Skeletal muscle tissue (tissue), 4 donors: ENCODE results near the gene PAM. TPM values are rescaled to one million over a fixed set of nuclear protein-coding genes. Genes with fewer than 3 reads are reported as not detected.

Experiments used
- H3K27ac ChIP-seq: one replicate; pipeline ENCODE4 v1.7.0; 2013; ENCODE audit warnings: mild to moderate bottlenecking, low read depth, low read length, inconsistent platforms
- H3K27me3 ChIP-seq, 3 donors: one replicate each; pipeline ENCODE4 v1.7.0; 2013; ENCODE audit warnings: low read length in 3 of 3; ENCODE audit not compliant: control insufficient read depth in 3 of 3, insufficient read depth in 3 of 3
- H3K36me3 ChIP-seq, 3 donors: one replicate each; pipeline ENCODE4 v1.7.0; 2013; ENCODE audit warnings: low read length in 3 of 3; ENCODE audit not compliant: control insufficient read depth in 3 of 3, insufficient read depth in 3 of 3
- H3K4me1 ChIP-seq, 3 donors: one replicate each; pipeline ENCODE4 v1.7.0; 2013; ENCODE audit warnings: low read length in 3 of 3, mild to moderate bottlenecking in 3 of 3; ENCODE audit not compliant: control insufficient read depth in 3 of 3, insufficient read depth in 3 of 3
- H3K4me3 ChIP-seq, 3 donors: one replicate each; pipeline ENCODE4 v1.7.0; 2013; ENCODE audit warnings: low read length in 3 of 3
- H3K9ac ChIP-seq, 3 donors: one replicate each; pipeline ENCODE4 v1.7.0; 2013; ENCODE audit warnings: low read length in 3 of 3, mild to moderate bottlenecking in 3 of 3, moderate library complexity in 2 of 3, low read depth in 1 of 3
- H3K9me3 ChIP-seq, 3 donors: one replicate each; pipeline ENCODE4 v1.7.0; 2013; ENCODE audit warnings: low read length in 3 of 3; ENCODE audit not compliant: control insufficient read depth in 3 of 3
- total RNA-seq: library from RNA; depleted of rRNA; stranded (reverse); fragments of >200 nt; gene quantifications from one replicate; pipeline ENCODE4 v1.2.3, GENCODE V29; 2014
- donor health status: Osteomylitis.

Gene PAM
- total RNA-seq, 1 donor from 2014 or later: 95.5 TPM

GRCh38 chr5:102762562-102763227 lies 7.6 kb downstream of the PAM start:
- Histone ChIP-seq H3K4me1 (peaks cover 28 to 45% (median 37%) of the 10 kb centered on the region in 3 donors), H3K27ac (peak overlapping the region; percentile 64), H3K9ac (peak overlapping the region in 2 of 3 donors; percentile 1 to 23)

GRCh38 chr5:102763734-102764133 lies 8.6 kb downstream of the PAM start:
- H3K36me3 ChIP-seq: no peaks in the 10 kb centered on the region
- H3K27ac ChIP-seq: peak overlapping the region; percentile 64
- H3K27me3 ChIP-seq: no peaks in the 10 kb centered on the region
- no peaks in the 10 kb centered on the region for H3K9me3 ChIP-seq
- no peak overlapping the region for H3K4me3 ChIP-seq
- H3K4me1 ChIP-seq: peaks cover 22 to 40% (median 34%) of the 10 kb centered on the region in 3 donors
- H3K9ac ChIP-seq: peak overlapping the region in 1 of 3 donors; percentile 2

More at GRCh38 chr5:102762562-102763227, 7.6 kb downstream of the PAM start:
- Histone ChIP-seq H3K4me3 (peak overlapping the region in 1 of 3 donors; percentile 63), H3K27me3 (no peaks in the 10 kb centered on the region), H3K36me3 (no peaks in the 10 kb centered on the region), H3K9me3 (no peaks in the 10 kb centered on the region)

- H3K4me1 ChIP-seq: peaks cover 18 to 35% (median 30%) of the 10 kb centered on the region in 3 donors
- H3K9me3 ChIP-seq: no peaks in the 10 kb centered on the region
- no peaks in the 10 kb centered on the region for H3K36me3 ChIP-seq
- no peak overlapping the region for H3K4me3 ChIP-seq
- H3K9ac ChIP-seq: no peak overlapping the region
- no peak overlapping the region for H3K27ac ChIP-seq
- H3K27me3 ChIP-seq: no peaks in the 10 kb centered on the region
Measured at GRCh38 chr5:102764381-102765004, 9.4 kb downstream of the PAM start.

- no peaks in the 10 kb centered on the region for H3K9me3 ChIP-seq
- no peaks in the 10 kb centered on the region for H3K36me3 ChIP-seq
- peaks cover 16 to 28% (median 27%) of the 10 kb centered on the region in 3 donors for H3K4me1 ChIP-seq
- no peak overlapping the region for H3K4me3 ChIP-seq
- H3K27me3 ChIP-seq: no peaks in the 10 kb centered on the region
- H3K9ac ChIP-seq: no peak overlapping the region
- H3K27ac ChIP-seq: no peak overlapping the region
Measured at GRCh38 chr5:102765350-102765749, 10.2 kb downstream of the PAM start.

- Histone ChIP-seq H3K9ac (no peak overlapping the region), H3K27me3 (no peaks in the 10 kb centered on the region), H3K4me1 (peaks cover 9 to 22% (median 19%) of the 10 kb centered on the region in 3 donors)
Measured at GRCh38 chr5:102766295-102767090, 11.4 kb downstream of the PAM start.

GRCh38 chr5:102767862-102768261 lies 12.8 kb downstream of the PAM start:
- no peaks in the 10 kb centered on the region for H3K36me3 ChIP-seq
- H3K4me3 ChIP-seq: no peak overlapping the region
- H3K27me3 ChIP-seq: no peaks in the 10 kb centered on the region
- no peak overlapping the region for H3K9ac ChIP-seq
- H3K9me3 ChIP-seq: no peaks in the 10 kb centered on the region
- H3K27ac ChIP-seq: no peak overlapping the region
- H3K4me1 ChIP-seq: peaks cover 11 to 28% (median 12%) of the 10 kb centered on the region in 3 donors

More at GRCh38 chr5:102766295-102767090, 11.4 kb downstream of the PAM start:
- no peaks in the 10 kb centered on the region for H3K36me3 ChIP-seq
- no peak overlapping the region for H3K4me3 ChIP-seq
- no peak overlapping the region for H3K27ac ChIP-seq
- no peaks in the 10 kb centered on the region for H3K9me3 ChIP-seq

- H3K9ac ChIP-seq: no peak overlapping the region
- peaks cover 4 to 17% (median 9%) of the 10 kb centered on the region in 3 donors for H3K4me1 ChIP-seq
- H3K9me3 ChIP-seq: no peaks in the 10 kb centered on the region
- no peak overlapping the region for H3K27ac ChIP-seq
- no peaks in the 10 kb centered on the region for H3K36me3 ChIP-seq
- H3K27me3 ChIP-seq: no peaks in the 10 kb centered on the region
- H3K4me3 ChIP-seq: no peak overlapping the region
Measured at GRCh38 chr5:102770803-102771202, 15.7 kb downstream of the PAM start.

- Histone ChIP-seq H3K9ac (no peak overlapping the region), H3K9me3 (no peaks in the 10 kb centered on the region), H3K36me3 (no peaks in the 10 kb centered on the region), H3K4me3 (no peak overlapping the region), H3K27me3 (no peaks in the 10 kb centered on the region), H3K4me1 (peaks cover 4 to 17% (median 9%) of the 10 kb centered on the region in 3 donors), H3K27ac (no peak overlapping the region)
Measured at GRCh38 chr5:102771435-102771834, 16.3 kb downstream of the PAM start.

GRCh38 chr5:102772273-102772672 lies 17.2 kb downstream of the PAM start:
- H3K9me3 ChIP-seq: no peaks in the 10 kb centered on the region
- H3K36me3 ChIP-seq: no peaks in the 10 kb centered on the region
- no peak overlapping the region for H3K27ac ChIP-seq
- no peak overlapping the region for H3K4me3 ChIP-seq
- H3K9ac ChIP-seq: no peak overlapping the region
- no peaks in the 10 kb centered on the region for H3K27me3 ChIP-seq
- peaks cover 4 to 17% (median 9%) of the 10 kb centered on the region in 3 donors for H3K4me1 ChIP-seq
